ENCODE results near the gene TRMT2B. TPM values are rescaled to one million over a fixed set of nuclear protein-coding genes. Genes with fewer than 3 reads are reported as not detected.

TRMT2B gene, protein sequence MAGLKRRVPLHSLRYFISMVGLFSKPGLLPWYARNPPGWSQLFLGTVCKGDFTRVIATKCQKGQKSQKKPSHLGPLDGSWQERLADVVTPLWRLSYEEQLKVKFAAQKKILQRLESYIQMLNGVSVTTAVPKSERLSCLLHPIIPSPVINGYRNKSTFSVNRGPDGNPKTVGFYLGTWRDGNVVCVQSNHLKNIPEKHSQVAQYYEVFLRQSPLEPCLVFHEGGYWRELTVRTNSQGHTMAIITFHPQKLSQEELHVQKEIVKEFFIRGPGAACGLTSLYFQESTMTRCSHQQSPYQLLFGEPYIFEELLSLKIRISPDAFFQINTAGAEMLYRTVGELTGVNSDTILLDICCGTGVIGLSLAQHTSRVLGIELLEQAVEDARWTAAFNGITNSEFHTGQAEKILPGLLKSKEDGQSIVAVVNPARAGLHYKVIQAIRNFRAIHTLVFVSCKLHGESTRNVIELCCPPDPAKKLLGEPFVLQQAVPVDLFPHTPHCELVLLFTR
- total RNA-seq (2013; cell fraction: nucleolus; rRNA removed), result 45.2 and 48.3 TPM in 2 replicates
- total RNA-seq (2014; rRNA removed) (12.4 and 13.0 TPM in 2 replicates), total RNA-seq (2014; rRNA removed; fragmentation: Illumina TruSeq; extraction: Trizol) (11.3 and 12.5 TPM in 2 replicates), total RNA-seq (2021) (13.0 and 14.2 TPM in 2 replicates), polyA plus RNA-seq (2011; rRNA removed) (14.2 and 16.1 TPM in 2 replicates), polyA plus RNA-seq (2014; fragmentation: Illumina TruSeq; extraction: Trizol) (11.7 and 13.1 TPM in 2 replicates), polyA plus RNA-seq (2014; fragmentation: Nextera tagmentation; extraction: Ambion mirVana) (1 to 10 TPM; 2.5 to 4.1 TPM), polyA plus RNA-seq (2014; rRNA removed) (11.0 and 11.3 TPM in 2 replicates), polyA plus RNA-seq (2016; fragmentation: Nextera tagmentation; extraction: Ambion mirVana) (10 to 100 TPM; 10.5 to 10.9 TPM), polyA minus RNA-seq (2011; rRNA and poly(A)+ RNA removed) (21.3 and 22.2 TPM in 2 replicates), Bru-seq, nascent RNA (percentile 62 among the genes with signal in this experiment), BruChase-seq, experiment 1, labeled RNA remaining after a 6-hour chase (percentile 74 among the genes with signal in this experiment), BruChase-seq, experiment 2, labeled RNA remaining after a 2-hour chase (percentile 68 among the genes with signal in this experiment)
- polyA plus RNA-seq (2011; ENCODE audit: low read depth), result 6.5 TPM
- polyA plus RNA-seq (2011; cell fraction: cytosol; rRNA removed), result 13.9 and 14.8 TPM in 2 replicates
- 12.6 and 14.8 TPM in 2 replicates for polyA plus RNA-seq (2011; cell fraction: nucleus; rRNA removed)
- polyA plus RNA-seq (2012), result 6.6 and 7.4 TPM in 2 replicates
- polyA minus RNA-seq (2011; cell fraction: cytosol; rRNA and poly(A)+ RNA removed), result 6.4 and 6.9 TPM in 2 replicates
- polyA minus RNA-seq (2011; cell fraction: nucleus; rRNA and poly(A)+ RNA removed), result 7.0 and 11.0 TPM in 2 replicates
- long read RNA-seq, experiment 1, partial matches to known transcripts, result 0 of 3 reads
- long read RNA-seq, experiment 1, other reads (novel, unspliced or antisense), result 2 of 3 reads
- long read RNA-seq, experiment 2, partial matches to known transcripts, result 2 of 23 reads
- long read RNA-seq, experiment 2, other reads (novel, unspliced or antisense), result 20 of 23 reads

- ChIA-PET POLR2A (no interaction called here), SMC1A (ENCODE audit: uncharacterized antibody, unreplicated experiment) (no interaction called here), RAD21 (ENCODE audit: unreplicated experiment) (no interaction called here), CTCF (no interaction called here)
- Histone ChIP-seq H3K9ac (ENCODE audit: control insufficient read depth, insufficient read depth, low read length) (peak within 1 kb of the TSS; percentile 82), H3K9me3 (replicated peaks; ENCODE audit: control insufficient read depth, insufficient read depth, low read length) (no peaks in the 10 kb centered on the region; the same call in 2 of the 3 replicates), H3K4me2 (ENCODE audit: control insufficient read depth, insufficient read depth) (peak within 1 kb of the TSS; percentile 84), H2AFZ (ENCODE audit: control insufficient read depth, low read depth, low read length) (peak within 1 kb of the TSS; percentile 89), H3K27me3 (replicated peaks in 1 of 2; ENCODE audit: control insufficient read depth in 2 of 2, insufficient read depth in 2 of 2, low read length in 1 of 2) (no peaks in the 10 kb centered on the region), H3K4me3 (peak within 1 kb of the TSS; percentile 54; the same call in 1 of the 2 replicates), H3K27ac (ENCODE audit: control insufficient read depth, insufficient read depth) (peak within 1 kb of the TSS; percentile 92), H4K20me1 (ENCODE audit: control insufficient read depth, insufficient read depth) (no peaks in the 10 kb centered on the region), H3K36me3 (ENCODE audit: control insufficient read depth in 2 of 2, insufficient read depth in 2 of 2, low read length in 1 of 2) (no peaks in the 10 kb centered on the region), H3K4me1 (ENCODE audit: control insufficient read depth, insufficient read depth, low read length) (no peaks in the 10 kb centered on the region), H3K79me2 (ENCODE audit: control insufficient read depth, insufficient read depth, low read length) (peaks cover 5% of the 10 kb centered on the region)
- peak; percentile 23 for FAIRE-seq
- peak; percentile 97 for ATAC-seq
- TSS peak; percentile 82 for BruUV-seq (replicated peaks)
- peak; percentile 44 for DNase-seq (ENCODE audit: low read depth, low spot score)
- in situ Hi-C loops (cut with MboI), result no loop called here
- intact Hi-C loops (cut with micrococcal nuclease; ENCODE audit: unreplicated experiment), result no loop called here
- WGBS (ENCODE audit: insufficient coverage, insufficient replicate concordance, low lambda C conversion rate, missing lambda C conversion rate), result 38% methylated on average over 40 of the region's 43 CpGs
- TF ChIP-seq BACH1 (IDR thresholded peaks at IDR 0.05; ENCODE audit: borderline replicate concordance) (no peak), HSF1 (IDR thresholded peaks at IDR 0.05; ENCODE audit: low read depth, low read length) (no peak), MXI1 (IDR thresholded peaks at IDR 0.05; ENCODE audit: low read depth, low read length) (peak; percentile 38; the same call in 1 of the 2 replicates), CHD2 (IDR thresholded peaks at IDR 0.05; ENCODE audit: borderline replicate concordance, low read depth, low read length) (no peak), ZNF274 (IDR thresholded peaks at IDR 0.05; ENCODE audit: insufficient read depth, insufficient read length) (no peak), MYC (IDR thresholded peaks at IDR 0.05; ENCODE audit: insufficient read depth, insufficient read length, insufficient replicate concordance, low read length, severe bottlenecking) (no peak), LARP7 (IDR thresholded peaks at IDR 0.05) (no peak; the same call in 1 of the 2 replicates), IKZF2 (IDR thresholded peaks at IDR 0.05) (0 out of 4 replicates have a peak, but pooled peaks of 1 of the 2 experiments have one; percentile 9)
- TF ChIP-seq, protein P1, sequence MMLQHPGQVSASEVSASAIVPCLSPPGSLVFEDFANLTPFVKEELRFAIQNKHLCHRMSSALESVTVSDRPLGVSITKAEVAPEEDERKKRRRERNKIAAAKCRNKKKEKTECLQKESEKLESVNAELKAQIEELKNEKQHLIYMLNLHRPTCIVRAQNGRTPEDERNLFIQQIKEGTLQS (IDR thresholded peaks at IDR 0.05; ENCODE audit: borderline replicate concordance, extremely low read depth, low read depth, low read length), result no peak
- TF ChIP-seq, protein P2, sequence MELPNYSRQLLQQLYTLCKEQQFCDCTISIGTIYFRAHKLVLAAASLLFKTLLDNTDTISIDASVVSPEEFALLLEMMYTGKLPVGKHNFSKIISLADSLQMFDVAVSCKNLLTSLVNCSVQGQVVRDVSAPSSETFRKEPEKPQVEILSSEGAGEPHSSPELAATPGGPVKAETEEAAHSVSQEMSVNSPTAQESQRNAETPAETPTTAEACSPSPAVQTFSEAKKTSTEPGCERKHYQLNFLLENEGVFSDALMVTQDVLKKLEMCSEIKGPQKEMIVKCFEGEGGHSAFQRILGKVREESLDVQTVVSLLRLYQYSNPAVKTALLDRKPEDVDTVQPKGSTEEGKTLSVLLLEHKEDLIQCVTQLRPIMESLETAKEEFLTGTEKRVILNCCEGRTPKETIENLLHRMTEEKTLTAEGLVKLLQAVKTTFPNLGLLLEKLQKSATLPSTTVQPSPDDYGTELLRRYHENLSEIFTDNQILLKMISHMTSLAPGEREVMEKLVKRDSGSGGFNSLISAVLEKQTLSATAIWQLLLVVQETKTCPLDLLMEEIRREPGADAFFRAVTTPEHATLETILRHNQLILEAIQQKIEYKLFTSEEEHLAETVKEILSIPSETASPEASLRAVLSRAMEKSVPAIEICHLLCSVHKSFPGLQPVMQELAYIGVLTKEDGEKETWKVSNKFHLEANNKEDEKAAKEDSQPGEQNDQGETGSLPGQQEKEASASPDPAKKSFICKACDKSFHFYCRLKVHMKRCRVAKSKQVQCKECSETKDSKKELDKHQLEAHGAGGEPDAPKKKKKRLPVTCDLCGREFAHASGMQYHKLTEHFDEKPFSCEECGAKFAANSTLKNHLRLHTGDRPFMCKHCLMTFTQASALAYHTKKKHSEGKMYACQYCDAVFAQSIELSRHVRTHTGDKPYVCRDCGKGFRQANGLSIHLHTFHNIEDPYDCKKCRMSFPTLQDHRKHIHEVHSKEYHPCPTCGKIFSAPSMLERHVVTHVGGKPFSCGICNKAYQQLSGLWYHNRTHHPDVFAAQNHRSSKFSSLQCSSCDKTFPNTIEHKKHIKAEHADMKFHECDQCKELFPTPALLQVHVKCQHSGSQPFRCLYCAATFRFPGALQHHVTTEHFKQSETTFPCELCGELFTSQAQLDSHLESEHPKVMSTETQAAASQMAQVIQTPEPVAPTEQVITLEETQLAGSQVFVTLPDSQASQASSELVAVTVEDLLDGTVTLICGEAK (IDR thresholded peaks at IDR 0.05; ENCODE audit: borderline replicate concordance), result no peak
Observed at GRCh38 chrX:101051549-101052302, at the start of gene TRMT2B. TSS of gene TRMT2B (minus strand) at chrX:101052111. CDS start at chrX:101042289, 9,822 bp downstream.

Measured in GM12878 (cell line).